Endodermal cell (in vitro differentiated cells): ENCODE measurements around the gene ATF7. TPM values are rescaled to one million over a fixed set of nuclear protein-coding genes. Genes with fewer than 3 reads are reported as not detected.

ENCODE experiments used
- DNase-seq: peaks from one replicate; pipeline ENCODE4 v3.0.0-alpha.2; 2017
- H3K27ac ChIP-seq: 2 replicates; pipeline ENCODE4 v1.5.1; 2013; ENCODE audit warnings: mild to moderate bottlenecking, low read depth, low read length, moderate library complexity
- H3K27me3 ChIP-seq: 2 replicates; pipeline ENCODE4 v1.6.1; 2013; ENCODE audit warnings: mild to moderate bottlenecking, low read length, moderate library complexity; ENCODE audit not compliant: insufficient read depth, control insufficient read depth, poor library complexity, severe bottlenecking
- H3K36me3 ChIP-seq: 2 replicates; pipeline ENCODE4 v1.7.0; 2013; ENCODE audit warnings: mild to moderate bottlenecking, low read length, moderate library complexity; ENCODE audit not compliant: control insufficient read depth, insufficient read depth
- H3K4me1 ChIP-seq: one replicate; pipeline ENCODE4 v1.7.0; 2013; ENCODE audit warnings: low read length; ENCODE audit not compliant: control insufficient read depth, insufficient read depth
- H3K4me3 ChIP-seq: 2 replicates; pipeline ENCODE4 v1.5.1; 2013; ENCODE audit warnings: mild to moderate bottlenecking, low read length, moderate library complexity
- H3K9ac ChIP-seq: 2 replicates; pipeline ENCODE4 v1.6.1; 2013; ENCODE audit warnings: mild to moderate bottlenecking, low read length, moderate library complexity; ENCODE audit not compliant: poor library complexity, severe bottlenecking; ENCODE audit errors: extremely low read depth
- H3K9me3 ChIP-seq: 2 replicates; pipeline ENCODE4 v1.6.1; 2013; ENCODE audit warnings: mild to moderate bottlenecking, low read length, moderate library complexity; ENCODE audit not compliant: control insufficient read depth
- H3K27ac Mint-ChIP-seq: 2 replicates; pipeline ENCODE4 v1.8.0; 2020; ENCODE audit warnings: mixed read lengths
- H3K27me3 Mint-ChIP-seq: 2 replicates; pipeline ENCODE4 v1.8.0; 2021; ENCODE audit warnings: mild to moderate bottlenecking, mixed read lengths; ENCODE audit not compliant: insufficient read depth
- H3K36me3 Mint-ChIP-seq: 2 replicates; pipeline ENCODE4 v1.8.0; 2020; ENCODE audit warnings: low read depth, mixed read lengths
- H3K4me1 Mint-ChIP-seq: 2 replicates; pipeline ENCODE4 v1.8.0; 2020; ENCODE audit warnings: mixed read lengths
- H3K4me3 Mint-ChIP-seq: 2 replicates; pipeline ENCODE4 v1.8.0; 2020; ENCODE audit warnings: mild to moderate bottlenecking, moderate library complexity, mixed read lengths
- H3K9me3 Mint-ChIP-seq: 2 replicates; pipeline ENCODE4 v1.8.0; 2020; ENCODE audit warnings: mild to moderate bottlenecking, mixed read lengths
- CTCF ChIP-seq: fragments of 200-600 bp; sonication (generic); conservative IDR thresholded peaks from 2 replicates; pipeline ENCODE4 v1.5.0; 2021; ENCODE audit warnings: antibody characterized with exemption, mild to moderate bottlenecking
- whole genome bisulfite sequencing, 2 experiments: methylation state at CpG; one replicate each; pipeline versions ENCODE4 v1.1.5 to v1.1.7; 2013; ENCODE audit warnings: missing lambda C conversion rate in 2 of 2, mixed read lengths in 1 of 2; ENCODE audit not compliant: insufficient coverage in 1 of 2, insufficient read length in 1 of 2; 5-methylcytosine and 5-hydroxymethylcytosine counted together
- total RNA-seq, 2 donors: library from RNA; stranded (reverse); fragmentation: NEBNext Ultra II Directional in 1 of 2; extraction: Animal tissue kit (Norgen Biotek cat#: 25700) in 1 of 2; gene quantifications; 2 replicates in 1 of 2; 3 replicates in 1 of 2; pipeline ENCODE4 v1.2.1, GENCODE V29; 2021

The ATF7 gene
- total RNA-seq, 2 donors from 2014 or later: 29.0 to 36.6 TPM

DNA sequence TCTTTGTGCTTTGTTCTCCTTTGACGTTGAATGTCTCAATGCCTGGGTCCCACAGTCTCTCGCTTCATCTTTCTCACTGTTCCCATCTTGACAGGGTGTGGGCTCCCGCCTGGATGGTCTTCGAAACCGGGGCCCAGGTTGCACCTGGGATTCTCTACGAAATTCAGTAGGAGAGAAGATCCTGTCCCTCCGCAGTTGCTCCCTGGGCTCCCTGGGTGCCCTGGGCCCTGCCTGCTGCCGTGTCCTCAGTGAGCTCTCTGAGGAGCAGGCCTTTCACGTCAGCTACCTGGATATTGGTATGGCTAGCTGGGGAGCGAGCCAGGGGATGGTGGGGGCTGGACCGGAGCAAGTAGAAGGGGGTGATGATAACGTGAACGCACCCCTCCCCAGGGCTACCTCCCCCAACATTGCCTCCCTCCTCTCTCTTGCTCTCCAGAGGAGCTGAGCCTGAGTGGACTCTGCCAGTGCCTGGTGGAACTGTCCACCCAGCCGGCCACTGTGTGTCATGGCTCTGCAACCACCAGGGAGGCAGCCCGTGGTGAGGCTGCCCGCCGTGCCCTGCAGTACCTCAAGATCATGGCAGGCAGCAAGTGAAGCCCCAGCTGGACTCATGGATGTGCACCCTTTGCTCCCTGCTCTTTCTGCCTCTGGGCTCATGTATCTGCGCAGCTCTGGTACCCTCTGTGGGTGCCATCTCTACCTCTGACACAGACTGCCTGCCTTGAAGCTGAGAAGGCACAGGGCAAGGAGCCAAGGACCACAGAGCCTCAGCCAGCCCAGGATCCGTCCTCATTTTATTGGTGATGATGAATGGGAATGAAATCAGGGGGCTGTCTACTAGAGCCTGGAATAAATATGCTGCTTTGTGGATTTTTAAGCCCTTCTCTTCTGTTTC, 120.4 kb downstream of the ATF7 start:
- Mint-ChIP-seq H3K27ac (no peak overlapping the region), H3K9me3 (no peaks in the 10 kb centered on the region), H3K4me3 (no peak overlapping the region), H3K4me1 (peaks cover 5% of the 10 kb centered on the region), H3K36me3 (peaks cover 29% of the 10 kb centered on the region), H3K27me3 (no peaks in the 10 kb centered on the region)
- Histone ChIP-seq H3K9ac (no peak overlapping the region), H3K27me3 (no peaks in the 10 kb centered on the region), H3K4me1 (peaks cover 7% of the 10 kb centered on the region), H3K9me3 (no peaks in the 10 kb centered on the region), H3K27ac (no peak overlapping the region), H3K4me3 (no peak overlapping the region), H3K36me3 (peaks cover 43% of the 10 kb centered on the region)
- TF ChIP-seq CTCF: no peak
- DNase-seq: no peak
- WGBS, 2 experiments: 90 to 92% methylated on average over 6 to 19 of the region's 19 CpGs

DNA sequence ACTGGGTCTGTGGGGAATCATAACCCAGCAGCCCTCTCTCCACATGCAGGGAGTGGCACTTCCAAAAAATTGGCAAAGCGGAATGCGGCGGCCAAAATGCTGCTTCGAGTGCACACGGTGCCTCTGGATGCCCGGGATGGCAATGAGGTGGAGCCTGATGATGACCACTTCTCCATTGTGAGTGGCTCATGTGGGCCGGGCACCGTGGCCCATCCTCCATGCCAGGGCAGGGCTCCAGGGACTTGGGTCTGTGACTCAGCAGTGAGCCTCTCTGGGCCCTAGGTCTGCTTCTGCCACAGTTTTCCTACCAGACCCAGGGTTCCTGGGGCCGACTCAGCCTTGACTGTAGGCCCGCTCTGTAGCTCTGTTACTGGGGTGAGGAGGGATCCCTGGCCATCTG, 121.1 kb downstream of the ATF7 start:
- Histone ChIP-seq H3K4me3 (no peak overlapping the region), H3K4me1 (peaks cover 7% of the 10 kb centered on the region), H3K9me3 (no peaks in the 10 kb centered on the region), H3K9ac (no peak overlapping the region), H3K27me3 (no peaks in the 10 kb centered on the region), H3K36me3 (peaks cover 36% of the 10 kb centered on the region), H3K27ac (no peak overlapping the region)
- Mint-ChIP-seq H3K4me1 (peaks cover 9% of the 10 kb centered on the region), H3K4me3 (no peak overlapping the region), H3K27me3 (no peaks in the 10 kb centered on the region), H3K36me3 (peaks cover 29% of the 10 kb centered on the region), H3K9me3 (no peaks in the 10 kb centered on the region), H3K27ac (no peak overlapping the region)
- 94 to 96% methylated on average over 8 to 10 of the region's 10 CpGs for WGBS, 2 experiments
- DNase-seq: no peak
- TF ChIP-seq CTCF: no peak

DNA sequence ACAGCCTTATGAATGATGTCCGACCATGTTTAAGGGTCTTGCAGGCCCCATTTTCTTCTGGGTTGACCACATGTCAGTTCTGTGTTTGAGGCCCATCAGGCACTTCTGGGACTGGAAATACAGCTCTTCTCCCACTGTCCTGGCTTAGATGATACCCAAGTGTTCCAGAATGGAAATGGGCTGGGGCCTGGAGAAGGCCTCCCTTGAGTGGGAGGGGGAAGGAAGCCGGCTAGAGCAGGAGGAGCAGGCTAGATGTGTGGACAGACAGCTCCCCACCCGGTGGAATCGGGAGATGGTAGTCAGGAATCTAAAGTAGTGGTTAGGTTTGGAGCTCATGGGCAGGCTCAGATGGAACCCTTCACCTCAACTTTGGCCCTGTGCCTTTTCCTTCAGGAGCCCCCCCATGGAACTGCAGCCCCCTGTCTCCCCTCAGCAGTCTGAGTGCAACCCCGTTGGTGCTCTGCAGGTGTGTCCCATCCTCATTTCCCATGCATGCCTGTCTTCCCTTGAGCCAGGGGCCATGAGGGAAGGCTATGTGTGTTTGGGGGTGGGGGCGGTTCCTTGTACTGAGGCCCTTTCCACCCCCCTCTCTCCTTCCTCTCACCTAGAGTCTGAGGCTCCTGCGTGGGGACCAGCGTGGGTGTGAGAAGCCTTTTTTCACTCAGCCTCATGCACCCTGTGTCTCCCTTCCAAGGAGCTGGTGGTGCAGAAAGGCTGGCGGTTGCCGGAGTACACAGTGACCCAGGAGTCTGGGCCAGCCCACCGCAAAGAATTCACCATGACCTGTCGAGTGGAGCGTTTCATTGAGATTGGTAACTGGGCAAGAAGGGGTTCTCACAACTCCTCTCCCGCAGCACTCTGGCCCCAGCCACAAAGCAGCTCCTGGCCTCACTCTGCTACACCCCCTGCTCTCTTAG, 121.9 kb downstream of the ATF7 start:
- H3K4me1 ChIP-seq: peaks cover 7% of the 10 kb centered on the region
- Mint-ChIP-seq H3K4me1 (peaks cover 14% of the 10 kb centered on the region), H3K9me3 (no peaks in the 10 kb centered on the region), H3K27ac (peak overlapping the region; percentile 25), H3K4me3 (no peak overlapping the region), H3K27me3 (no peaks in the 10 kb centered on the region), H3K36me3 (peaks cover 29% of the 10 kb centered on the region)
- H3K9me3 ChIP-seq: no peaks in the 10 kb centered on the region
- no peak for TF ChIP-seq CTCF
- no peak overlapping the region for H3K4me3 ChIP-seq
- 93 to 97% methylated on average over 5 to 13 of the region's 14 CpGs for WGBS, 2 experiments
- no peak for DNase-seq
- no peak overlapping the region for H3K27ac ChIP-seq
- no peak overlapping the region for H3K9ac ChIP-seq
- peaks cover 36% of the 10 kb centered on the region for H3K36me3 ChIP-seq
- no peaks in the 10 kb centered on the region for H3K27me3 ChIP-seq
